Measurements from ENCODE around the gene SYNPO2.

Gene SYNPO2

GRCh38 chr4:119070301-119070700 is 181.6 kb downstream of the SYNPO2 start:
- H3K27me3 Mint-ChIP-seq, result peaks cover 45 to 47% of the 10 kb centered on the region in 2 donors
- no peak for ATAC-seq (replicated peaks)
- DNase-seq, result no peak
- no peak overlapping the region for H3K4me3 Mint-ChIP-seq
- H3K9me3 Mint-ChIP-seq, result peaks cover 0 to 2% of the 10 kb centered on the region in 2 donors
- no peaks in the 10 kb centered on the region for H3K4me1 Mint-ChIP-seq (ENCODE audit: low read depth in 2 of 2)
- no peak overlapping the region for H3K27ac Mint-ChIP-seq
- peaks cover 3% of the 10 kb centered on the region for H3K36me3 Mint-ChIP-seq (ENCODE audit: insufficient read depth)

- no peak for DNase-seq
- H3K27ac Mint-ChIP-seq, result no peak overlapping the region
- no peaks in the 10 kb centered on the region for H3K9me3 Mint-ChIP-seq
- no peaks in the 10 kb centered on the region for H3K36me3 Mint-ChIP-seq (ENCODE audit: insufficient read depth)
- no peaks in the 10 kb centered on the region for H3K4me1 Mint-ChIP-seq (ENCODE audit: low read depth in 2 of 2)
- no peak for ATAC-seq (replicated peaks)
- no peak overlapping the region for H3K4me3 Mint-ChIP-seq
- peaks cover 0 to 18% of the 10 kb centered on the region in 2 donors for H3K27me3 Mint-ChIP-seq
These were observed 192.3 kb downstream of the SYNPO2 start for GRCh38 chr4:119080721-119081541.

- peaks cover 0 to 15% of the 10 kb centered on the region in 2 donors for H3K27me3 Mint-ChIP-seq
- no peak overlapping the region for H3K4me3 Mint-ChIP-seq
- DNase-seq (no peak), ATAC-seq (replicated peaks) (no peak)
- H3K4me1 Mint-ChIP-seq (ENCODE audit: low read depth in 2 of 2), result no peaks in the 10 kb centered on the region
- H3K36me3 Mint-ChIP-seq (ENCODE audit: insufficient read depth), result no peaks in the 10 kb centered on the region
- no peaks in the 10 kb centered on the region for H3K9me3 Mint-ChIP-seq
- H3K27ac Mint-ChIP-seq, result no peak overlapping the region
These were observed 192.8 kb downstream of the SYNPO2 start for GRCh38 chr4:119081542-119081859.

GRCh38 chr4:119081943-119082342 is 193.3 kb downstream of the SYNPO2 start:
- ATAC-seq (replicated peaks) (no peak), DNase-seq (no peak)
- H3K4me1 Mint-ChIP-seq (ENCODE audit: low read depth in 2 of 2), result no peaks in the 10 kb centered on the region
- H3K9me3 Mint-ChIP-seq, result no peaks in the 10 kb centered on the region
- H3K36me3 Mint-ChIP-seq (ENCODE audit: insufficient read depth), result no peaks in the 10 kb centered on the region
- H3K4me3 Mint-ChIP-seq, result no peak overlapping the region
- H3K27ac Mint-ChIP-seq, result no peak overlapping the region
- peaks cover 0 to 13% of the 10 kb centered on the region in 2 donors for H3K27me3 Mint-ChIP-seq

GRCh38 chr4:119082661-119083060 is 194.0 kb downstream of the SYNPO2 start:
- ATAC-seq (replicated peaks), result no peak
- no peaks in the 10 kb centered on the region for H3K36me3 Mint-ChIP-seq (ENCODE audit: insufficient read depth)
- no peaks in the 10 kb centered on the region for H3K9me3 Mint-ChIP-seq
- no peaks in the 10 kb centered on the region for H3K4me1 Mint-ChIP-seq (ENCODE audit: low read depth in 2 of 2)
- peaks cover 0 to 13% of the 10 kb centered on the region in 2 donors for H3K27me3 Mint-ChIP-seq
- no peak for DNase-seq
- H3K4me3 Mint-ChIP-seq, result no peak overlapping the region
- H3K27ac Mint-ChIP-seq, result no peak overlapping the region

GRCh38 chr4:119084513-119084912 is 195.9 kb downstream of the SYNPO2 start:
- ATAC-seq (replicated peaks), result no peak
- Mint-ChIP-seq H3K36me3 (ENCODE audit: insufficient read depth) (no peaks in the 10 kb centered on the region), H3K9me3 (no peaks in the 10 kb centered on the region)

GRCh38 chr4:119087121-119087520 is 198.5 kb downstream of the SYNPO2 start:
- H3K27ac Mint-ChIP-seq, result no peak overlapping the region
- H3K4me3 Mint-ChIP-seq, result no peak overlapping the region
- H3K9me3 Mint-ChIP-seq, result no peaks in the 10 kb centered on the region
- H3K36me3 Mint-ChIP-seq (ENCODE audit: insufficient read depth), result no peaks in the 10 kb centered on the region
- ATAC-seq (replicated peaks), result no peak
- H3K4me1 Mint-ChIP-seq (ENCODE audit: low read depth in 2 of 2), result no peaks in the 10 kb centered on the region
- DNase-seq, result no peak
- peaks cover 8 to 11% of the 10 kb centered on the region in 2 donors for H3K27me3 Mint-ChIP-seq

More at GRCh38 chr4:119084513-119084912, 195.9 kb downstream of the SYNPO2 start:
- H3K4me3 Mint-ChIP-seq, result no peak overlapping the region
- no peak for DNase-seq
- H3K4me1 Mint-ChIP-seq (ENCODE audit: low read depth in 2 of 2), result no peaks in the 10 kb centered on the region
- peaks cover 0 to 13% of the 10 kb centered on the region in 2 donors for H3K27me3 Mint-ChIP-seq
- no peak overlapping the region for H3K27ac Mint-ChIP-seq

GRCh38 chr4:119087656-119088055 is 199.0 kb downstream of the SYNPO2 start:
- peaks cover 8 to 13% of the 10 kb centered on the region in 2 donors for H3K27me3 Mint-ChIP-seq
- H3K4me1 Mint-ChIP-seq (ENCODE audit: low read depth in 2 of 2), result no peaks in the 10 kb centered on the region
- no peak overlapping the region for H3K27ac Mint-ChIP-seq
- DNase-seq, result no peak
- ATAC-seq (replicated peaks), result no peak
- H3K36me3 Mint-ChIP-seq (ENCODE audit: insufficient read depth), result no peaks in the 10 kb centered on the region
- H3K9me3 Mint-ChIP-seq, result no peaks in the 10 kb centered on the region
- H3K4me3 Mint-ChIP-seq, result no peak overlapping the region

- peaks cover 0 to 15% of the 10 kb centered on the region in 2 donors for H3K4me1 Mint-ChIP-seq (ENCODE audit: low read depth in 2 of 2)
- no peak for ATAC-seq (replicated peaks)
- no peaks in the 10 kb centered on the region for H3K9me3 Mint-ChIP-seq
- peaks cover 23 to 31% of the 10 kb centered on the region in 2 donors for H3K27me3 Mint-ChIP-seq
- DNase-seq, result no peak
- no peak overlapping the region for H3K4me3 Mint-ChIP-seq
- H3K36me3 Mint-ChIP-seq (ENCODE audit: insufficient read depth), result no peaks in the 10 kb centered on the region
- H3K27ac Mint-ChIP-seq, result no peak overlapping the region
These were observed 204.6 kb downstream of the SYNPO2 start for GRCh38 chr4:119093042-119093827.

GRCh38 chr4:119097282-119097900 is 208.7 kb downstream of the SYNPO2 start:
- peaks cover 24 to 39% of the 10 kb centered on the region in 2 donors for H3K27me3 Mint-ChIP-seq
- peaks cover 0 to 15% of the 10 kb centered on the region in 2 donors for H3K4me1 Mint-ChIP-seq (ENCODE audit: low read depth in 2 of 2)
- H3K4me3 Mint-ChIP-seq, result no peak overlapping the region
- H3K36me3 Mint-ChIP-seq (ENCODE audit: insufficient read depth), result no peaks in the 10 kb centered on the region
- ATAC-seq (replicated peaks), result no peak
- H3K27ac Mint-ChIP-seq, result no peak overlapping the region
- DNase-seq, result no peak
- no peaks in the 10 kb centered on the region for H3K9me3 Mint-ChIP-seq

GRCh38 chr4:119098306-119098705 is 209.7 kb downstream of the SYNPO2 start:
- Mint-ChIP-seq H3K4me3 (no peak overlapping the region), H3K4me1 (ENCODE audit: low read depth in 2 of 2) (peaks cover 0 to 15% of the 10 kb centered on the region in 2 donors), H3K9me3 (no peaks in the 10 kb centered on the region), H3K36me3 (ENCODE audit: insufficient read depth) (no peaks in the 10 kb centered on the region), H3K27me3 (peaks cover 24 to 35% of the 10 kb centered on the region in 2 donors), H3K27ac (no peak overlapping the region)
- ATAC-seq (replicated peaks) (no peak), DNase-seq (no peak)

- DNase-seq (no peak), ATAC-seq (replicated peaks) (no peak)
- no peaks in the 10 kb centered on the region for H3K36me3 Mint-ChIP-seq (ENCODE audit: insufficient read depth)
- no peaks in the 10 kb centered on the region for H3K9me3 Mint-ChIP-seq
- H3K27me3 Mint-ChIP-seq, result peaks cover 24 to 30% of the 10 kb centered on the region in 2 donors
- no peak overlapping the region for H3K4me3 Mint-ChIP-seq
- H3K4me1 Mint-ChIP-seq (ENCODE audit: low read depth in 2 of 2), result peaks cover 0 to 15% of the 10 kb centered on the region in 2 donors
- H3K27ac Mint-ChIP-seq, result no peak overlapping the region
These were observed 210.7 kb downstream of the SYNPO2 start for GRCh38 chr4:119099227-119099810.

GRCh38 chr4:119100655-119101054 is 212.0 kb downstream of the SYNPO2 start:
- DNase-seq (no peak), ATAC-seq (replicated peaks) (no peak)
- no peak overlapping the region for H3K4me3 Mint-ChIP-seq
- H3K36me3 Mint-ChIP-seq (ENCODE audit: insufficient read depth), result no peaks in the 10 kb centered on the region
- peaks cover 14 to 17% of the 10 kb centered on the region in 2 donors for H3K27me3 Mint-ChIP-seq
- peaks cover 0 to 9% of the 10 kb centered on the region in 2 donors for H3K4me1 Mint-ChIP-seq (ENCODE audit: low read depth in 2 of 2)
- no peaks in the 10 kb centered on the region for H3K9me3 Mint-ChIP-seq
- H3K27ac Mint-ChIP-seq, result no peak overlapping the region
